ENCODE results near the gene C16orf89. TPM values are rescaled to one million over a fixed set of nuclear protein-coding genes. Genes with fewer than 3 reads are reported as not detected.
"Not testable (repeated sequence)": the region's sequence is repeated elsewhere in the genome, so short reads cannot be mapped to it uniquely, and the experiment has no call there.

The C16orf89 gene
- polyA plus RNA-seq, 1 donor: 3.1 TPM

- not testable (repeated sequence) for H3K9me3 ChIP-seq (ENCODE audit: control insufficient read depth, low read depth, low read length); DNase-seq; H3K4me1 ChIP-seq (ENCODE audit: control insufficient read depth, insufficient read depth, low read length); H3K27me3 ChIP-seq (ENCODE audit: control insufficient read depth, insufficient read depth, low read length); H3K4me3 ChIP-seq (ENCODE audit: low read length); H3K27ac ChIP-seq (ENCODE audit: low read length)
- WGBS (ENCODE audit: insufficient coverage, low lambda C conversion rate): no CpG with 5 or more reads among the region's 11 CpGs
- peaks cover 25% of the 10 kb centered on the region for H3K36me3 ChIP-seq (ENCODE audit: control insufficient read depth, insufficient read depth, low read length)
Observed at GRCh38 chr16:5084099-5084731, 18.5 kb upstream of the C16orf89 start.

GRCh38 chr16:5083646-5084045 lies 17.9 kb upstream of the C16orf89 start:
- not testable (repeated sequence) for DNase-seq; H3K4me3 ChIP-seq (ENCODE audit: low read length); H3K9me3 ChIP-seq (ENCODE audit: control insufficient read depth, low read depth, low read length); H3K27me3 ChIP-seq (ENCODE audit: control insufficient read depth, insufficient read depth, low read length); H3K27ac ChIP-seq (ENCODE audit: low read length); H3K4me1 ChIP-seq (ENCODE audit: control insufficient read depth, insufficient read depth, low read length)
- WGBS (ENCODE audit: insufficient coverage, low lambda C conversion rate): no CpG with 5 or more reads among the region's 9 CpGs
- H3K36me3 ChIP-seq (ENCODE audit: control insufficient read depth, insufficient read depth, low read length): peaks cover 26% of the 10 kb centered on the region

- not testable (repeated sequence) for H3K27ac ChIP-seq (ENCODE audit: low read length); H3K9me3 ChIP-seq (ENCODE audit: control insufficient read depth, low read depth, low read length); H3K4me1 ChIP-seq (ENCODE audit: control insufficient read depth, insufficient read depth, low read length); H3K4me3 ChIP-seq (ENCODE audit: low read length); H3K27me3 ChIP-seq (ENCODE audit: control insufficient read depth, insufficient read depth, low read length); DNase-seq
- peaks cover 35% of the 10 kb centered on the region for H3K36me3 ChIP-seq (ENCODE audit: control insufficient read depth, insufficient read depth, low read length)
- no CpG with 5 or more reads among the region's 9 CpGs for WGBS (ENCODE audit: insufficient coverage, low lambda C conversion rate)
Observed at GRCh38 chr16:5080996-5081395, 15.2 kb upstream of the C16orf89 start.

DNA sequence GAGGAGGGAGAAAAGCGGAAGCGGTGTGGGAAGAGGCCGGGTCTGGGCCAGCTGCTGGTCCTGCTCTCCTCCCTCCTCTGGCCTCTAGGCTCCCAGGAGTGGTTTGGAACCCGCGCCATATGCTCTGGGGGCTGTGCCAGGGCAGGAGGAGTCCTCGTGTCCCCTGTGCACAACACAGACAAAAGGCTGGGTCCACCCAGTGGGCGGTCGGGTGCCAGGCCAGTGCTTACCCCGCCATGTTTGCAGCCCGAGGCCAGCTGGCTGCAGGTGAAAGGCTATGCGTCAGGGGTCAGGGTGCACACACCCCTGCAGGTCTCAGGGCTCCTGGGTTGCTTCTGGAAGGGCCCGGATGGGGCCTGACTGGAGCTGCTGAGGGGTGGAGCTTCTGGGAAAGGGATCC lies 14.7 kb upstream of the C16orf89 start:
- WGBS (ENCODE audit: insufficient coverage, low lambda C conversion rate): no CpG with 5 or more reads among the region's 12 CpGs
- not testable (repeated sequence) for H3K27ac ChIP-seq (ENCODE audit: low read length); H3K4me3 ChIP-seq (ENCODE audit: low read length); H3K9me3 ChIP-seq (ENCODE audit: control insufficient read depth, low read depth, low read length); H3K27me3 ChIP-seq (ENCODE audit: control insufficient read depth, insufficient read depth, low read length); DNase-seq; H3K4me1 ChIP-seq (ENCODE audit: control insufficient read depth, insufficient read depth, low read length)
- H3K36me3 ChIP-seq (ENCODE audit: control insufficient read depth, insufficient read depth, low read length): peaks cover 37% of the 10 kb centered on the region

- no CpG with 5 or more reads among the region's 17 CpGs for WGBS (ENCODE audit: insufficient coverage, low lambda C conversion rate)
- no peak overlapping the region for H3K4me3 ChIP-seq (ENCODE audit: low read length)
- no peak for DNase-seq
- no peaks in the 10 kb centered on the region for H3K27me3 ChIP-seq (ENCODE audit: control insufficient read depth, insufficient read depth, low read length)
- no peaks in the 10 kb centered on the region for H3K9me3 ChIP-seq (ENCODE audit: control insufficient read depth, low read depth, low read length)
- peaks cover 41% of the 10 kb centered on the region for H3K36me3 ChIP-seq (ENCODE audit: control insufficient read depth, insufficient read depth, low read length)
- no peak overlapping the region for H3K27ac ChIP-seq (ENCODE audit: low read length)
- no peaks in the 10 kb centered on the region for H3K4me1 ChIP-seq (ENCODE audit: control insufficient read depth, insufficient read depth, low read length)
Observed at GRCh38 chr16:5078626-5079025, 12.9 kb upstream of the C16orf89 start.

DNA sequence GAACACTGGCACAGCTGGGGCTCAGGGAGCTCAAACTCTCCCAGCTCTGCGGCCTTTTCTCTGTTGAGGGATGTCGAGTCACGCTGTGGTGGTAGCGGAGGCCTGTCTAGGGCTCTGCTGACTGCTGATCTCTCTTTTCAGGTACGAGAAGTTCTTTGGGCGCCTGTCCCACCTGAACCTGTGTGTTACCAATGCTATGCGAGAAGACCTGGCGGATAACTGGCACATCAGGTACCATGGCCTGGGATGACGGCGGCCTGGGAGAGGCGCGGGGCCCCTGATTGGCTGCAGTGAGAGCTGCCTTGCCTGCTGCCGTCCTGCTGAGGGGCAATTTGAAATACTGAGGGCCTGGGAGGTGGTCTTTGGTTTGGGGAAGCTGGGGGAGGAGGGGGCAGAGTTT lies 11.5 kb upstream of the C16orf89 start:
- DNase-seq: no peak
- WGBS (ENCODE audit: insufficient coverage, low lambda C conversion rate): no CpG with 5 or more reads among the region's 13 CpGs
- peaks cover 35% of the 10 kb centered on the region for H3K36me3 ChIP-seq (ENCODE audit: control insufficient read depth, insufficient read depth, low read length)
- H3K27me3 ChIP-seq (ENCODE audit: control insufficient read depth, insufficient read depth, low read length): no peaks in the 10 kb centered on the region
- H3K27ac ChIP-seq (ENCODE audit: low read length): no peak overlapping the region
- H3K9me3 ChIP-seq (ENCODE audit: control insufficient read depth, low read depth, low read length): no peaks in the 10 kb centered on the region
- H3K4me3 ChIP-seq (ENCODE audit: low read length): no peak overlapping the region
- H3K4me1 ChIP-seq (ENCODE audit: control insufficient read depth, insufficient read depth, low read length): peaks cover 7% of the 10 kb centered on the region

DNA sequence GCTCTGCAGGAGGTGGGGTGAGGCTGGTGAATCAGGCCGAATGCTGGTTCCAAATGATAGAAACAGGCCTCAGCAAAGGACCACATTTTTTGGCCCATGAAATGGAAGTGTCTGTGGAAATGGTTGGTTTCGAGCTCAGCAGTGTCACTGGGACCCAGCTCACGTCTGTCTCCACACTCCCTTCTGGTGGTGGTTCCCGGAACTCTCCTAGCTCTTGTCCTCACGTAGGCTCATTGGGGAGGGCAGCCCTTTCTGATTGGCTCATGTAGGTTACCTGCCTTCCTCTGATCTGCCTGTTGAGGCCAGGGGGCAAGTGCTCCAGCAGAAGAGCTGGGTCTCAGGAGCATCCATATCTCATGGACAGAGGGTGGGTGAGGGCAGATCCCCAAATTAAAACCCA lies 9.9 kb upstream of the C16orf89 start:
- Histone ChIP-seq H3K36me3 (ENCODE audit: control insufficient read depth, insufficient read depth, low read length) (peaks cover 35% of the 10 kb centered on the region), H3K4me1 (ENCODE audit: control insufficient read depth, insufficient read depth, low read length) (peaks cover 13% of the 10 kb centered on the region), H3K27ac (ENCODE audit: low read length) (no peak overlapping the region), H3K9me3 (ENCODE audit: control insufficient read depth, low read depth, low read length) (no peaks in the 10 kb centered on the region), H3K27me3 (ENCODE audit: control insufficient read depth, insufficient read depth, low read length) (no peaks in the 10 kb centered on the region), H3K4me3 (ENCODE audit: low read length) (no peak overlapping the region)
- WGBS (ENCODE audit: insufficient coverage, low lambda C conversion rate): no CpG with 5 or more reads among the region's 5 CpGs
- DNase-seq: no peak

- H3K27ac ChIP-seq (ENCODE audit: low read length); DNase-seq; H3K9me3 ChIP-seq (ENCODE audit: control insufficient read depth, low read depth, low read length); H3K4me3 ChIP-seq (ENCODE audit: low read length); H3K27me3 ChIP-seq (ENCODE audit: control insufficient read depth, insufficient read depth, low read length): not testable (repeated sequence)
- peaks cover 13% of the 10 kb centered on the region for H3K4me1 ChIP-seq (ENCODE audit: control insufficient read depth, insufficient read depth, low read length)
- WGBS (ENCODE audit: insufficient coverage, low lambda C conversion rate): 93% methylated on average over 9 of the region's 15 CpGs
- H3K36me3 ChIP-seq (ENCODE audit: control insufficient read depth, insufficient read depth, low read length): peaks cover 33% of the 10 kb centered on the region
Observed at GRCh38 chr16:5073771-5074170, 8.0 kb upstream of the C16orf89 start.

DNA sequence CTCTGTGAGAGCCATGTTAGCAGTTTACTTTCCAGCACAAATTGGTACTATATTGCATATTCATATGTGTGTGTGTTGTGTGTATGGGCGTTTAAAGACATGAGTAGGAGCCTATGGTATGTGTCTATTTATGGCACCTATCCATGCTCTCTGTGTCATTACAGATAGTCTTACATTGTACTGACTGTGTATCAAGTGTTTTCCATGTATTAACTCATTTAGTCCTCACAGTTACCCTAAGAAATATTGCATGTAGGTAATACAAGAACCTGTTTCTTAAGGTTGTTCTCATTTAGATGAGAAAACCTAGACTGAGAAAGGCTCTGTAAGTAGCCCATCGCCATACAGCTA lies 7.5 kb upstream of the C16orf89 start:
- Histone ChIP-seq H3K4me3 (ENCODE audit: low read length) (no peak overlapping the region), H3K9me3 (ENCODE audit: control insufficient read depth, low read depth, low read length) (no peaks in the 10 kb centered on the region), H3K27ac (ENCODE audit: low read length) (no peak overlapping the region), H3K27me3 (ENCODE audit: control insufficient read depth, insufficient read depth, low read length) (no peaks in the 10 kb centered on the region), H3K4me1 (ENCODE audit: control insufficient read depth, insufficient read depth, low read length) (peaks cover 13% of the 10 kb centered on the region), H3K36me3 (ENCODE audit: control insufficient read depth, insufficient read depth, low read length) (peaks cover 29% of the 10 kb centered on the region)
- DNase-seq: no peak
- WGBS (ENCODE audit: insufficient coverage, low lambda C conversion rate): no CpG with 5 or more reads among the region's 2 CpGs

GRCh38 chr16:5072334-5073278 lies 6.8 kb upstream of the C16orf89 start:
- DNase-seq: no peak
- Histone ChIP-seq H3K4me1 (ENCODE audit: control insufficient read depth, insufficient read depth, low read length) (peaks cover 13% of the 10 kb centered on the region), H3K36me3 (ENCODE audit: control insufficient read depth, insufficient read depth, low read length) (peaks cover 27% of the 10 kb centered on the region), H3K9me3 (ENCODE audit: control insufficient read depth, low read depth, low read length) (no peaks in the 10 kb centered on the region), H3K27ac (ENCODE audit: low read length) (peak overlapping the region; percentile 75), H3K4me3 (ENCODE audit: low read length) (peak overlapping the region; percentile 80), H3K27me3 (ENCODE audit: control insufficient read depth, insufficient read depth, low read length) (no peaks in the 10 kb centered on the region)
- no CpG with 5 or more reads among the region's 12 CpGs for WGBS (ENCODE audit: insufficient coverage, low lambda C conversion rate)

Measured in large intestine (tissue), 3 donors.